HG02678 (cell line): ENCODE measurements around the gene DHRS12.
A peak's percentile ranks its signal among the peaks of the same experiment; 100 is the strongest.
"Not testable (repeated sequence)": the region's sequence is repeated elsewhere in the genome, so short reads cannot be mapped to it uniquely, and the experiment has no call there.

Experiments used
- ATAC-seq: cut with Tn5 transposase; IDR thresholded peaks from one replicate; pipeline ENCODE4 v1.9.1; 2021; ENCODE audit warnings: mild to moderate bottlenecking, moderate library complexity; ENCODE audit not compliant: unreplicated experiment

The DHRS12 gene

GRCh38 chr13:51828730-51829567, 25.0 kb upstream of the DHRS12 start:
- no peak for ATAC-seq

GRCh38 chr13:51827254-51827653, 23.3 kb upstream of the DHRS12 start:
- no peak for ATAC-seq

- ATAC-seq = no peak
Measured at GRCh38 chr13:51826606-51827005, 22.6 kb upstream of the DHRS12 start.

- no peak for ATAC-seq
Measured at GRCh38 chr13:51825681-51826254, 21.8 kb upstream of the DHRS12 start.

- no peak for ATAC-seq
Measured at GRCh38 chr13:51825165-51825592, 21.2 kb upstream of the DHRS12 start.

GRCh38 chr13:51824712-51825111, 20.7 kb upstream of the DHRS12 start:
- ATAC-seq = not testable (repeated sequence)

GRCh38 chr13:51823863-51824262, 19.9 kb upstream of the DHRS12 start:
- ATAC-seq = no peak

GRCh38 chr13:51823359-51823758, 19.4 kb upstream of the DHRS12 start:
- no peak for ATAC-seq

- ATAC-seq = no peak
Measured at GRCh38 chr13:51822106-51822815, 18.3 kb upstream of the DHRS12 start.

- no peak for ATAC-seq
Measured at GRCh38 chr13:51821606-51822005, 17.6 kb upstream of the DHRS12 start.

- no peak for ATAC-seq
Measured at GRCh38 chr13:51820016-51820597, 16.1 kb upstream of the DHRS12 start.

- ATAC-seq = no peak
Measured at GRCh38 chr13:51819544-51819943, 15.6 kb upstream of the DHRS12 start.

- peak; percentile 47 for ATAC-seq
Measured at GRCh38 chr13:51818781-51819511, 15.0 kb upstream of the DHRS12 start.

GRCh38 chr13:51818276-51818675, 14.3 kb upstream of the DHRS12 start:
- no peak for ATAC-seq

GRCh38 chr13:51817717-51818116, 13.8 kb upstream of the DHRS12 start:
- ATAC-seq = no peak

- no peak for ATAC-seq
Measured at GRCh38 chr13:51816604-51817249, 12.8 kb upstream of the DHRS12 start.

GRCh38 chr13:51815848-51816247, 11.9 kb upstream of the DHRS12 start:
- ATAC-seq = no peak

- peak; percentile 63 for ATAC-seq
Measured at GRCh38 chr13:51814825-51815650, 11.1 kb upstream of the DHRS12 start.

GRCh38 chr13:51814071-51814470, 10.1 kb upstream of the DHRS12 start:
- ATAC-seq = no peak
